NOMO-1 (cell line): ENCODE data around the gene SLC6A20.
A peak's percentile ranks its signal among the peaks of the same experiment; 100 is the strongest.

Experiments used
- DNase-seq, 2 experiments: peaks; one replicate each; lab custom pipeline; 2025; ENCODE audit not compliant: unreplicated experiment in 2 of 2; lab: John Stamatoyannopoulos, UW

Gene SLC6A20

GRCh38 chr3:45795882-45796765 lies at the start of gene SLC6A20:
SLC6A20 (minus strand) TSS chr3:45796536; CDS start chr3:45796419, 117 bp downstream.
- DNase-seq: no peak

- DNase-seq: no peak
These were observed 48.3 kb upstream of the SLC6A20 start for GRCh38 chr3:45844616-45845015.

GRCh38 chr3:45842851-45843625 lies 46.7 kb upstream of the SLC6A20 start:
- no peak for DNase-seq

- peak; percentile 95 to 98 for DNase-seq
These were observed 45.6 kb upstream of the SLC6A20 start, which contains the start of gene LZTFL1 for GRCh38 chr3:45841757-45842491. LZTFL1 (minus strand) TSS chr3:45842119; CDS start chr3:45841991, 128 bp downstream.

GRCh38 chr3:45841420-45841756 lies 45.1 kb upstream of the SLC6A20 start:
- peak; percentile 27 to 55 for DNase-seq

- DNase-seq: no peak
These were observed 42.1 kb upstream of the SLC6A20 start for GRCh38 chr3:45838466-45838865.

GRCh38 chr3:45832699-45833098 lies 36.4 kb upstream of the SLC6A20 start:
- no peak for DNase-seq

- DNase-seq: no peak
These were observed 33.8 kb upstream of the SLC6A20 start for GRCh38 chr3:45830121-45830520.

- no peak for DNase-seq
These were observed 30.6 kb upstream of the SLC6A20 start for GRCh38 chr3:45826908-45827307.

GRCh38 chr3:45826321-45826720 lies 30.0 kb upstream of the SLC6A20 start:
- DNase-seq: no peak

GRCh38 chr3:45821127-45821526 lies 24.8 kb upstream of the SLC6A20 start:
- DNase-seq: no peak

GRCh38 chr3:45819543-45819942 lies 23.2 kb upstream of the SLC6A20 start:
- no peak for DNase-seq

- DNase-seq: no peak
These were observed 21.6 kb upstream of the SLC6A20 start for GRCh38 chr3:45817831-45818522.

- no peak for DNase-seq
These were observed 20.2 kb upstream of the SLC6A20 start for GRCh38 chr3:45816544-45816943.

GRCh38 chr3:45814322-45814721 lies 18.0 kb upstream of the SLC6A20 start:
- DNase-seq: no peak

- DNase-seq: no peak
These were observed 11.6 kb upstream of the SLC6A20 start for GRCh38 chr3:45807681-45808540.

GRCh38 chr3:45807133-45807532 lies 10.8 kb upstream of the SLC6A20 start:
- no peak for DNase-seq

GRCh38 chr3:45806072-45806471 lies 9.7 kb upstream of the SLC6A20 start:
- no peak for DNase-seq

- DNase-seq: no peak
These were observed 7.1 kb upstream of the SLC6A20 start for GRCh38 chr3:45803252-45803935.
